WTC11 (cell line): ENCODE measurements around the gene TXNRD1. TPM values are rescaled to one million over a fixed set of nuclear protein-coding genes. Genes with fewer than 3 reads are reported as not detected.

Experiments
- ATAC-seq: fragments of 200-7000 bp; cut with Tn5 transposase; 2 replicates; pipeline ENCODE4 v1.10.0; 2021; ENCODE audit warnings: mild to moderate bottlenecking, moderate library complexity
- CTCF ChIA-PET: fragments of 300-600 bp; sonication (Branson Sonifier 250); formaldehyde crosslinking; loops from one replicate; lab custom pipeline; 2021; ENCODE audit warnings: antibody characterized with exemption; lab: Charles Lee
- POLR2A ChIA-PET: fragments of 350-600 bp; sonication (Branson Sonifier 250); formaldehyde crosslinking; loops from one replicate; lab custom pipeline; 2021; ENCODE audit warnings: antibody characterized with exemption; lab: Charles Lee
- DNase-seq: peaks from one replicate; pipeline ENCODE4 v3.0.0; 2021; ENCODE audit warnings: low spot score
- H3K27ac Mint-ChIP-seq: 2 replicates; pipeline ENCODE4 v1.8.0; 2021; ENCODE audit warnings: mixed read lengths
- H3K27me3 Mint-ChIP-seq: 2 replicates; pipeline ENCODE4 v1.8.0; 2021; ENCODE audit warnings: low read depth, mild to moderate bottlenecking, moderate library complexity, mixed read lengths
- H3K36me3 Mint-ChIP-seq: 2 replicates; pipeline ENCODE4 v1.8.0; 2021; ENCODE audit warnings: mixed read lengths
- H3K4me1 Mint-ChIP-seq: 2 replicates; pipeline ENCODE4 v1.8.0; 2022; ENCODE audit warnings: mixed read lengths
- H3K4me3 Mint-ChIP-seq: 2 replicates; pipeline ENCODE4 v1.8.0; 2021; ENCODE audit warnings: mild to moderate bottlenecking, moderate library complexity, mixed read lengths
- H3K9me3 Mint-ChIP-seq: 2 replicates; pipeline ENCODE4 v1.8.0; 2021; ENCODE audit warnings: mixed read lengths
- CBFB ChIP-seq: sonication (generic); formaldehyde crosslinking; IDR thresholded peaks from 2 replicates; pipeline ENCODE4 v1.8.1; 2022; ENCODE audit warnings: mild to moderate bottlenecking, low read depth, missing genetic modification reagents
- CREM ChIP-seq: sonication (generic); formaldehyde crosslinking; IDR thresholded peaks from 2 replicates; pipeline ENCODE4 v1.8.1; 2022; ENCODE audit warnings: mild to moderate bottlenecking, missing genetic modification reagents, moderate library complexity
- GABPB1 ChIP-seq: sonication (generic); formaldehyde crosslinking; IDR thresholded peaks from 2 replicates; pipeline ENCODE4 v1.8.1; 2023; ENCODE audit warnings: mild to moderate bottlenecking, missing genetic modification reagents
- GRHL2 ChIP-seq: fragments of 250-450 bp; sonication (Bioruptor Pico); IDR thresholded peaks from 2 replicates; pipeline ENCODE4 v1.8.0; 2022; ENCODE audit warnings: mild to moderate bottlenecking, moderate library complexity; ENCODE audit not compliant: insufficient replicate concordance, severe bottlenecking
- JUN ChIP-seq: sonication (generic); formaldehyde crosslinking; IDR thresholded peaks from 2 replicates; pipeline ENCODE4 v1.8.0; 2023; ENCODE audit warnings: mild to moderate bottlenecking, missing genetic modification reagents
- PRRX2 ChIP-seq: fragments of 250-450 bp; sonication (Bioruptor Pico); IDR thresholded peaks from 2 replicates; pipeline ENCODE4 v1.8.0; 2021; ENCODE audit warnings: mild to moderate bottlenecking
- TEAD4 ChIP-seq: sonication (generic); formaldehyde crosslinking; IDR thresholded peaks from 2 replicates; pipeline ENCODE4 v1.8.0; 2022; ENCODE audit warnings: mild to moderate bottlenecking, missing genetic modification reagents
- ZNF232 ChIP-seq: sonication (generic); formaldehyde crosslinking; IDR thresholded peaks from 2 replicates; pipeline ENCODE4 v1.8.0; 2022; ENCODE audit warnings: mild to moderate bottlenecking, missing genetic modification reagents
- total RNA-seq: library from RNA; stranded (reverse); gene quantifications from 3 replicates; pipeline ENCODE4 v1.2.3, GENCODE V29; 2021
- TF ChIP-seq, protein P1 (sequence below): sonication (generic); formaldehyde crosslinking; IDR thresholded peaks from 2 replicates; pipeline ENCODE4 v1.8.1; 2023; ENCODE audit warnings: mild to moderate bottlenecking, moderate library complexity, missing genetic modification reagents
- TF ChIP-seq, protein P2 (sequence below): sonication (generic); formaldehyde crosslinking; IDR thresholded peaks from 2 replicates; pipeline ENCODE4 v1.8.1; 2022; ENCODE audit warnings: low read depth, missing genetic modification reagents, borderline replicate concordance
- TF ChIP-seq, protein P3 (sequence below): sonication (generic); formaldehyde crosslinking; IDR thresholded peaks from 2 replicates; pipeline ENCODE4 v1.8.0; 2022; ENCODE audit warnings: missing genetic modification reagents
- TF ChIP-seq, protein P4 (sequence below): fragments of 250-450 bp; sonication (Bioruptor Pico); IDR thresholded peaks from 2 replicates; pipeline ENCODE4 v1.8.0; 2021; ENCODE audit warnings: mild to moderate bottlenecking
- TF ChIP-seq, protein P5 (sequence below): sonication (generic); formaldehyde crosslinking; IDR thresholded peaks from 2 replicates; pipeline ENCODE4 v1.8.1; 2023; ENCODE audit warnings: mild to moderate bottlenecking, missing genetic modification reagents, borderline replicate concordance
- TF ChIP-seq, protein P6 (sequence below): sonication (generic); formaldehyde crosslinking; IDR thresholded peaks from 2 replicates; pipeline ENCODE4 v1.8.0; 2022; ENCODE audit warnings: mild to moderate bottlenecking, missing genetic modification reagents
- TF ChIP-seq, protein P7 (sequence below): sonication (generic); formaldehyde crosslinking; IDR thresholded peaks from 2 replicates; pipeline ENCODE4 v1.8.0; 2022; ENCODE audit warnings: mild to moderate bottlenecking, missing genetic modification reagents
- TF ChIP-seq, protein P8 (sequence below): sonication (generic); formaldehyde crosslinking; IDR thresholded peaks from 2 replicates; pipeline ENCODE4 v1.8.1; 2023; ENCODE audit warnings: mild to moderate bottlenecking, missing genetic modification reagents, moderate library complexity

TXNRD1 gene
- total RNA-seq, 1 experiment from 2014 or later, result 113 TPM

DNA sequence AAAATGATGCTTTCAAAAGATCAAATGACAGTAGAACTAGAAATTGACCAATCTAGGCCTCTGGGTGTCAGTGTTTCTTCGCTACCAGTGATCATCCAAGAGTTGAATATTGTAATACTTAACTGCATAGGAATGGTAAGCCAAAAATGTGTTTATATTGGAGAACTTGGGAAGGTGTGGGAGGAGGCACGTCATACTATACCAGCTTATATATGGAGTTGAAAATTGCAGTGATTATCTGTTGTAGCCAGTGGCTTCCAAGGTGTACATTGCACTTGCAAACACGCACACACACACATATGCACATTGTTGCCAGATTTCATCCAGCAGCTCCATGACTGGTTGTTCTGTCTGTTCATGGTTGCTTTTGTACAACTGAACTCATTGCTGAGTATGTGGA, 124.1 kb downstream of the TXNRD1 start (continued):
- TF ChIP-seq, protein P1, sequence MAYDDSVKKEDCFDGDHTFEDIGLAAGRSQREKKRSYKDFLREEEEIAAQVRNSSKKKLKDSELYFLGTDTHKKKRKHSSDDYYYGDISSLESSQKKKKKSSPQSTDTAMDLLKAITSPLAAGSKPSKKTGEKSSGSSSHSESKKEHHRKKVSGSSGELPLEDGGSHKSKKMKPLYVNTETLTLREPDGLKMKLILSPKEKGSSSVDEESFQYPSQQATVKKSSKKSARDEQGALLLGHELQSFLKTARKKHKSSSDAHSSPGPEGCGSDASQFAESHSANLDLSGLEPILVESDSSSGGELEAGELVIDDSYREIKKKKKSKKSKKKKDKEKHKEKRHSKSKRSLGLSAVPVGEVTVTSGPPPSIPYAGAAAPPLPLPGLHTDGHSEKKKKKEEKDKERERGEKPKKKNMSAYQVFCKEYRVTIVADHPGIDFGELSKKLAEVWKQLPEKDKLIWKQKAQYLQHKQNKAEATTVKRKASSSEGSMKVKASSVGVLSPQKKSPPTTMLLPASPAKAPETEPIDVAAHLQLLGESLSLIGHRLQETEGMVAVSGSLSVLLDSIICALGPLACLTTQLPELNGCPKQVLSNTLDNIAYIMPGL (CRISPR knock-in tag), result no peak
- TF ChIP-seq, protein P2, sequence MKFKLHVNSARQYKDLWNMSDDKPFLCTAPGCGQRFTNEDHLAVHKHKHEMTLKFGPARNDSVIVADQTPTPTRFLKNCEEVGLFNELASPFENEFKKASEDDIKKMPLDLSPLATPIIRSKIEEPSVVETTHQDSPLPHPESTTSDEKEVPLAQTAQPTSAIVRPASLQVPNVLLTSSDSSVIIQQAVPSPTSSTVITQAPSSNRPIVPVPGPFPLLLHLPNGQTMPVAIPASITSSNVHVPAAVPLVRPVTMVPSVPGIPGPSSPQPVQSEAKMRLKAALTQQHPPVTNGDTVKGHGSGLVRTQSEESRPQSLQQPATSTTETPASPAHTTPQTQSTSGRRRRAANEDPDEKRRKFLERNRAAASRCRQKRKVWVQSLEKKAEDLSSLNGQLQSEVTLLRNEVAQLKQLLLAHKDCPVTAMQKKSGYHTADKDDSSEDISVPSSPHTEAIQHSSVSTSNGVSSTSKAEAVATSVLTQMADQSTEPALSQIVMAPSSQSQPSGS (CRISPR knock-in tag), result no peak
- TF ChIP-seq CBFB (CRISPR knock-in tag), result no peak
- TF ChIP-seq, protein P3, sequence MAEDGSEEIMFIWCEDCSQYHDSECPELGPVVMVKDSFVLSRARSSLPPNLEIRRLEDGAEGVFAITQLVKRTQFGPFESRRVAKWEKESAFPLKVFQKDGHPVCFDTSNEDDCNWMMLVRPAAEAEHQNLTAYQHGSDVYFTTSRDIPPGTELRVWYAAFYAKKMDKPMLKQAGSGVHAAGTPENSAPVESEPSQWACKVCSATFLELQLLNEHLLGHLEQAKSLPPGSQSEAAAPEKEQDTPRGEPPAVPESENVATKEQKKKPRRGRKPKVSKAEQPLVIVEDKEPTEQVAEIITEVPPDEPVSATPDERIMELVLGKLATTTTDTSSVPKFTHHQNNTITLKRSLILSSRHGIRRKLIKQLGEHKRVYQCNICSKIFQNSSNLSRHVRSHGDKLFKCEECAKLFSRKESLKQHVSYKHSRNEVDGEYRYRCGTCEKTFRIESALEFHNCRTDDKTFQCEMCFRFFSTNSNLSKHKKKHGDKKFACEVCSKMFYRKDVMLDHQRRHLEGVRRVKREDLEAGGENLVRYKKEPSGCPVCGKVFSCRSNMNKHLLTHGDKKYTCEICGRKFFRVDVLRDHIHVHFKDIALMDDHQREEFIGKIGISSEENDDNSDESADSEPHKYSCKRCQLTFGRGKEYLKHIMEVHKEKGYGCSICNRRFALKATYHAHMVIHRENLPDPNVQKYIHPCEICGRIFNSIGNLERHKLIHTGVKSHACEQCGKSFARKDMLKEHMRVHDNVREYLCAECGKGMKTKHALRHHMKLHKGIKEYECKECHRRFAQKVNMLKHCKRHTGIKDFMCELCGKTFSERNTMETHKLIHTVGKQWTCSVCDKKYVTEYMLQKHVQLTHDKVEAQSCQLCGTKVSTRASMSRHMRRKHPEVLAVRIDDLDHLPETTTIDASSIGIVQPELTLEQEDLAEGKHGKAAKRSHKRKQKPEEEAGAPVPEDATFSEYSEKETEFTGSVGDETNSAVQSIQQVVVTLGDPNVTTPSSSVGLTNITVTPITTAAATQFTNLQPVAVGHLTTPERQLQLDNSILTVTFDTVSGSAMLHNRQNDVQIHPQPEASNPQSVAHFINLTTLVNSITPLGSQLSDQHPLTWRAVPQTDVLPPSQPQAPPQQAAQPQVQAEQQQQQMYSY, result no peak
- TF ChIP-seq GABPB1, result no peak

DNA sequence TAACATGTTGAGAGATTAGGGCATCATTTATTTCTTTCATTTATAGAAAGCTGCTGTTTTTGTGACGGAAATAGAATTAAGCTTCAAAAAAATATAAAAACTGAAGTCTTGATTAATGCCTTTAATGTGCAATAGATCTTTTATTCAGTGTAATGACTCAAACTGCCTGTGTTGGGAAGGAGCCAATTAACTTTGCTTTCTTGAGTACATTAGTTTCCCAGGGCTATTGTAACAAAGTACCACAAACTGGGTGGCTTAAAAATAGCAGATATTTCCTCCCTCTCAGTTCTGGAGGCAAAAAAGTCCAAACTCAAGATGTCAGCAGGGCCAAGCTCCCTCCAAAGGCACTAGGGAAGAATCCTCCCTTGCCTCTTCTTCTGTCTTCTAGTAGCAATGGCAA, 124.6 kb downstream of the TXNRD1 start:
- peaks cover 53% of the 10 kb centered on the region for H3K36me3 Mint-ChIP-seq
- ChIA-PET CTCF (no interaction called here), POLR2A (no interaction called here)
- no peaks in the 10 kb centered on the region for H3K4me1 Mint-ChIP-seq
- no peak overlapping the region for H3K27ac Mint-ChIP-seq
- DNase-seq, result no peak
- H3K9me3 Mint-ChIP-seq, result no peaks in the 10 kb centered on the region
- no peaks in the 10 kb centered on the region for H3K27me3 Mint-ChIP-seq
- ATAC-seq, result no peak
- H3K4me3 Mint-ChIP-seq, result no peak overlapping the region
- TF ChIP-seq, protein P4, sequence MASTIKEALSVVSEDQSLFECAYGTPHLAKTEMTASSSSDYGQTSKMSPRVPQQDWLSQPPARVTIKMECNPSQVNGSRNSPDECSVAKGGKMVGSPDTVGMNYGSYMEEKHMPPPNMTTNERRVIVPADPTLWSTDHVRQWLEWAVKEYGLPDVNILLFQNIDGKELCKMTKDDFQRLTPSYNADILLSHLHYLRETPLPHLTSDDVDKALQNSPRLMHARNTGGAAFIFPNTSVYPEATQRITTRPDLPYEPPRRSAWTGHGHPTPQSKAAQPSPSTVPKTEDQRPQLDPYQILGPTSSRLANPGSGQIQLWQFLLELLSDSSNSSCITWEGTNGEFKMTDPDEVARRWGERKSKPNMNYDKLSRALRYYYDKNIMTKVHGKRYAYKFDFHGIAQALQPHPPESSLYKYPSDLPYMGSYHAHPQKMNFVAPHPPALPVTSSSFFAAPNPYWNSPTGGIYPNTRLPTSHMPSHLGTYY (CRISPR knock-in tag), result no peak
- no peak for TF ChIP-seq JUN

DNA sequence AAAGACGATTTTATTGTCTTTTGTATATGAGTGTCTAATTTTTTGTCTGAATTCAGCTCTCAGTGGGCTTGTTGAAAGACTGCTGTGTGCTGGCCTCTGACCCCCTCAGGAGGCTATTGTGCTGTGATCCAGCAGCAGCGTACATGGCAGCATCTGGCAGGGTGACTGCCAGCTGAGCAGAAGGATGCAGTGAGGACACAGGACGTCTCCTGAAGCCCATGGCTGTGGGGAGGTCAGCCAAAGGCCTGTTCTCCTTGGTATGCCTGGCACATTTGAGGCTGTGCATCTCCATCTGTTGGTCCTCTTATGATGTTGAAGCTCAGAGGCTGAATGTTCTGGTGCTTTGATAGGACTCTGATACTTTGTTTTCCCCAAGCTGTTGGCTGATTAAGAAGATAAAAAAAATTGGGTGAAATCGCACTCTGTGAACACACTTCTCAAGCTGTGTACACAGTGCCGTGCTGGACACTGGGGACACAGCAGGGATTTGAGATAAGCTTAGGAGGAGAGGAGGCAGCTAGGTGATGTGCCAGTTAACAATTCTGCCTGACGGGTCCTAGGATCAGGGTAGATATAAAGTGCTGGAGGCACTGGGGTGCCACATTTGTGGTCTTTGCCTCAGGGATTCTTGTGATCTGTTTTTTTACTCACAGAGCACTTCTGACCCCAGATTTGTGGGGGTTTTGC, 125.5 kb downstream of the TXNRD1 start:
- ChIA-PET POLR2A (no interaction called here), CTCF (no interaction called here)
- ATAC-seq, result no peak
- peaks cover 55% of the 10 kb centered on the region for H3K36me3 Mint-ChIP-seq
- H3K27me3 Mint-ChIP-seq, result no peaks in the 10 kb centered on the region
- no peaks in the 10 kb centered on the region for H3K4me1 Mint-ChIP-seq
- H3K4me3 Mint-ChIP-seq, result no peak overlapping the region
- TF ChIP-seq PRRX2 (CRISPR knock-in tag), result no peak
- TF ChIP-seq, protein P5, sequence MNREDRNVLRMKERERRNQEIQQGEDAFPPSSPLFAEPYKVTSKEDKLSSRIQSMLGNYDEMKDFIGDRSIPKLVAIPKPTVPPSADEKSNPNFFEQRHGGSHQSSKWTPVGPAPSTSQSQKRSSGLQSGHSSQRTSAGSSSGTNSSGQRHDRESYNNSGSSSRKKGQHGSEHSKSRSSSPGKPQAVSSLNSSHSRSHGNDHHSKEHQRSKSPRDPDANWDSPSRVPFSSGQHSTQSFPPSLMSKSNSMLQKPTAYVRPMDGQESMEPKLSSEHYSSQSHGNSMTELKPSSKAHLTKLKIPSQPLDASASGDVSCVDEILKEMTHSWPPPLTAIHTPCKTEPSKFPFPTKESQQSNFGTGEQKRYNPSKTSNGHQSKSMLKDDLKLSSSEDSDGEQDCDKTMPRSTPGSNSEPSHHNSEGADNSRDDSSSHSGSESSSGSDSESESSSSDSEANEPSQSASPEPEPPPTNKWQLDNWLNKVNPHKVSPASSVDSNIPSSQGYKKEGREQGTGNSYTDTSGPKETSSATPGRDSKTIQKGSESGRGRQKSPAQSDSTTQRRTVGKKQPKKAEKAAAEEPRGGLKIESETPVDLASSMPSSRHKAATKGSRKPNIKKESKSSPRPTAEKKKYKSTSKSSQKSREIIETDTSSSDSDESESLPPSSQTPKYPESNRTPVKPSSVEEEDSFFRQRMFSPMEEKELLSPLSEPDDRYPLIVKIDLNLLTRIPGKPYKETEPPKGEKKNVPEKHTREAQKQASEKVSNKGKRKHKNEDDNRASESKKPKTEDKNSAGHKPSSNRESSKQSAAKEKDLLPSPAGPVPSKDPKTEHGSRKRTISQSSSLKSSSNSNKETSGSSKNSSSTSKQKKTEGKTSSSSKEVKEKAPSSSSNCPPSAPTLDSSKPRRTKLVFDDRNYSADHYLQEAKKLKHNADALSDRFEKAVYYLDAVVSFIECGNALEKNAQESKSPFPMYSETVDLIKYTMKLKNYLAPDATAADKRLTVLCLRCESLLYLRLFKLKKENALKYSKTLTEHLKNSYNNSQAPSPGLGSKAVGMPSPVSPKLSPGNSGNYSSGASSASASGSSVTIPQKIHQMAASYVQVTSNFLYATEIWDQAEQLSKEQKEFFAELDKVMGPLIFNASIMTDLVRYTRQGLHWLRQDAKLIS, result no peak
- TF ChIP-seq ZNF232 (CRISPR knock-in tag), result no peak
- TF ChIP-seq, protein P6, sequence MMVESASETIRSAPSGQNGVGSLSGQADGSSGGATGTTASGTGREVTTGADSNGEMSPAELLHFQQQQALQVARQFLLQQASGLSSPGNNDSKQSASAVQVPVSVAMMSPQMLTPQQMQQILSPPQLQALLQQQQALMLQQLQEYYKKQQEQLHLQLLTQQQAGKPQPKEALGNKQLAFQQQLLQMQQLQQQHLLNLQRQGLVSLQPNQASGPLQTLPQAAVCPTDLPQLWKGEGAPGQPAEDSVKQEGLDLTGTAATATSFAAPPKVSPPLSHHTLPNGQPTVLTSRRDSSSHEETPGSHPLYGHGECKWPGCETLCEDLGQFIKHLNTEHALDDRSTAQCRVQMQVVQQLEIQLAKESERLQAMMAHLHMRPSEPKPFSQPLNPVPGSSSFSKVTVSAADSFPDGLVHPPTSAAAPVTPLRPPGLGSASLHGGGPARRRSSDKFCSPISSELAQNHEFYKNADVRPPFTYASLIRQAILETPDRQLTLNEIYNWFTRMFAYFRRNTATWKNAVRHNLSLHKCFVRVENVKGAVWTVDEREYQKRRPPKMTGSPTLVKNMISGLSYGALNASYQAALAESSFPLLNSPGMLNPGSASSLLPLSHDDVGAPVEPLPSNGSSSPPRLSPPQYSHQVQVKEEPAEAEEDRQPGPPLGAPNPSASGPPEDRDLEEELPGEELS, result no peak
- no peak for TF ChIP-seq GRHL2 (CRISPR knock-in tag)
- TF ChIP-seq CREM (CRISPR knock-in tag), result no peak
- TF ChIP-seq, protein P7, sequence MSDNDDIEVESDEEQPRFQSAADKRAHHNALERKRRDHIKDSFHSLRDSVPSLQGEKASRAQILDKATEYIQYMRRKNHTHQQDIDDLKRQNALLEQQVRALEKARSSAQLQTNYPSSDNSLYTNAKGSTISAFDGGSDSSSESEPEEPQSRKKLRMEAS, result no peak
- TF ChIP-seq, protein P8, sequence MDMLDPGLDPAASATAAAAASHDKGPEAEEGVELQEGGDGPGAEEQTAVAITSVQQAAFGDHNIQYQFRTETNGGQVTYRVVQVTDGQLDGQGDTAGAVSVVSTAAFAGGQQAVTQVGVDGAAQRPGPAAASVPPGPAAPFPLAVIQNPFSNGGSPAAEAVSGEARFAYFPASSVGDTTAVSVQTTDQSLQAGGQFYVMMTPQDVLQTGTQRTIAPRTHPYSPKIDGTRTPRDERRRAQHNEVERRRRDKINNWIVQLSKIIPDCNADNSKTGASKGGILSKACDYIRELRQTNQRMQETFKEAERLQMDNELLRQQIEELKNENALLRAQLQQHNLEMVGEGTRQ, result no peak
- TF ChIP-seq TEAD4 (CRISPR knock-in tag), result no peak
- H3K9me3 Mint-ChIP-seq, result no peaks in the 10 kb centered on the region
- no peak for DNase-seq
- no peak overlapping the region for H3K27ac Mint-ChIP-seq
